IMR-90 (cell line): Measurements from ENCODE around the gene ZDHHC17.

Experiments
- CEBPB ChIP-seq: IDR thresholded peaks from 2 replicates; pipeline ENCODE4 v1.6.1; 2012; ENCODE audit warnings: low read depth, low read length, improper control_type of control experiment
- POLR2A ChIP-seq: IDR thresholded peaks from 2 replicates; pipeline ENCODE4 v1.6.1; 2012; ENCODE audit warnings: mild to moderate bottlenecking, low read depth, low read length
- SMC3 ChIP-seq: fragments of 150-350 bp; IDR thresholded peaks from 2 replicates; pipeline ENCODE4 v1.6.1; 2016; ENCODE audit warnings: low read depth, mild to moderate bottlenecking, antibody characterized with exemption, low read length, moderate library complexity
- USF2 ChIP-seq: fragments of 150-350 bp; IDR thresholded peaks from 2 replicates; pipeline ENCODE4 v1.6.1; 2017; ENCODE audit warnings: mild to moderate bottlenecking, antibody characterized with exemption, low read length, low read depth
- TF ChIP-seq, protein P1 (sequence below): conservative IDR thresholded peaks from 2 replicates; pipeline ENCODE4 v1.5.1; 2012; ENCODE audit warnings: mild to moderate bottlenecking, low read depth, low read length, improper control_type of control experiment

DNA sequence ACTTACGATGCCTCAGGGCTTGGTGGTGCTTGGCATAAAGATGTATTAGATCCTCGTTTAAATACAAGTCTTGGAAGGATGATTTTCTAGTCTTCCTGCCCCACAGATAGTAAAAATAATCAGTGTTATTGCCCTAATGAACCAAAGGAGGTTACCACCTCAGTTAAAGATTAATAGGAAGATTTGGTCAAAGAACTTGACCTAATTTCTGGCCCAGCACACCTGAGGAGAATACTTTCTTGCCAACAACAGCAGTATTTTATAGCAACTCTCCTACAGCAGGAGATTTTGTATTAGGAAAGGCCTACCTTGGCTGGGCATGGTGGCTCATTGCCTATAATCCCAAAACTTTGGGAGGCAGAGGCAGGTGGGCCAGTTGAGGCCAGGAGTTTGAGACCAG is 83.3 kb downstream of the ZDHHC17 start:
- TF ChIP-seq, protein P1, sequence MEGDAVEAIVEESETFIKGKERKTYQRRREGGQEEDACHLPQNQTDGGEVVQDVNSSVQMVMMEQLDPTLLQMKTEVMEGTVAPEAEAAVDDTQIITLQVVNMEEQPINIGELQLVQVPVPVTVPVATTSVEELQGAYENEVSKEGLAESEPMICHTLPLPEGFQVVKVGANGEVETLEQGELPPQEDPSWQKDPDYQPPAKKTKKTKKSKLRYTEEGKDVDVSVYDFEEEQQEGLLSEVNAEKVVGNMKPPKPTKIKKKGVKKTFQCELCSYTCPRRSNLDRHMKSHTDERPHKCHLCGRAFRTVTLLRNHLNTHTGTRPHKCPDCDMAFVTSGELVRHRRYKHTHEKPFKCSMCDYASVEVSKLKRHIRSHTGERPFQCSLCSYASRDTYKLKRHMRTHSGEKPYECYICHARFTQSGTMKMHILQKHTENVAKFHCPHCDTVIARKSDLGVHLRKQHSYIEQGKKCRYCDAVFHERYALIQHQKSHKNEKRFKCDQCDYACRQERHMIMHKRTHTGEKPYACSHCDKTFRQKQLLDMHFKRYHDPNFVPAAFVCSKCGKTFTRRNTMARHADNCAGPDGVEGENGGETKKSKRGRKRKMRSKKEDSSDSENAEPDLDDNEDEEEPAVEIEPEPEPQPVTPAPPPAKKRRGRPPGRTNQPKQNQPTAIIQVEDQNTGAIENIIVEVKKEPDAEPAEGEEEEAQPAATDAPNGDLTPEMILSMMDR: no peak
- no peak for TF ChIP-seq CEBPB
- TF ChIP-seq USF2: no peak
- TF ChIP-seq SMC3: no peak
- TF ChIP-seq POLR2A: no peak
